Fibroblast of skin of back (primary cell): ENCODE data around the gene RLN3. TPM values are rescaled to one million over a fixed set of nuclear protein-coding genes. Genes with fewer than 3 reads are reported as not detected.

Experiments
- DNase-seq: peaks from one replicate; pipeline ENCODE4 v3.0.0-alpha.2; 2013
- polyA plus RNA-seq, 2 experiments: library from polyadenylated mRNA; unstranded; fragments of 120-200 nt; gene quantifications; one replicate each; pipeline ENCODE4 v1.2.1, GENCODE V29; 2013; ENCODE audit not compliant: insufficient read length in 2 of 2

RLN3 gene
- polyA plus RNA-seq (2013, experiment 1 of 2; ENCODE audit: insufficient read length), result not detected
- polyA plus RNA-seq (2013, experiment 2 of 2; ENCODE audit: insufficient read length), result not detected

GRCh38 chr19:14027856-14028450 is at the start of gene RLN3:
RLN3 (plus strand) TSS chr19:14028148; CDS start chr19:14028205, 57 bp downstream.
- DNase-seq, result no peak

GRCh38 chr19:13978351-13979243 is 49.4 kb upstream of the RLN3 start:
- DNase-seq, result peak; percentile 40

GRCh38 chr19:13979244-13979615 is 48.7 kb upstream of the RLN3 start:
- DNase-seq, result no peak

GRCh38 chr19:13979686-13980085 is 48.3 kb upstream of the RLN3 start:
- no peak for DNase-seq

GRCh38 chr19:13980340-13980739 is 47.6 kb upstream of the RLN3 start:
- DNase-seq, result no peak

GRCh38 chr19:13981021-13981420 is 46.9 kb upstream of the RLN3 start:
- no peak for DNase-seq

GRCh38 chr19:13981467-13981866 is 46.5 kb upstream of the RLN3 start:
- DNase-seq, result no peak

- no peak for DNase-seq
These were observed 45.9 kb upstream of the RLN3 start for GRCh38 chr19:13981988-13982501.

GRCh38 chr19:13982773-13983172 is 45.2 kb upstream of the RLN3 start:
- no peak for DNase-seq

- DNase-seq, result no peak
These were observed 44.6 kb upstream of the RLN3 start for GRCh38 chr19:13983213-13983889.

- no peak for DNase-seq
These were observed 43.8 kb upstream of the RLN3 start for GRCh38 chr19:13984186-13984585.

GRCh38 chr19:13984875-13985741 is 42.8 kb upstream of the RLN3 start:
- no peak for DNase-seq

GRCh38 chr19:13985771-13986347 is 42.1 kb upstream of the RLN3 start:
- no peak for DNase-seq

- peak; percentile 87 for DNase-seq
These were observed 41.5 kb upstream of the RLN3 start for GRCh38 chr19:13986348-13986904.

GRCh38 chr19:13987101-13987890 is 40.7 kb upstream of the RLN3 start:
- no peak for DNase-seq

GRCh38 chr19:13989487-13989886 is 38.5 kb upstream of the RLN3 start:
- DNase-seq, result no peak

- DNase-seq, result no peak
These were observed 37.9 kb upstream of the RLN3 start for GRCh38 chr19:13990085-13990484.

- no peak for DNase-seq
These were observed 35.9 kb upstream of the RLN3 start for GRCh38 chr19:13992025-13992424.

- no peak for DNase-seq
These were observed 34.2 kb upstream of the RLN3 start for GRCh38 chr19:13993590-13994300.
